NCI-H2227 (cell line): ENCODE measurements around the gene TMEM94.
"Not testable (repeated sequence)": the region's sequence is repeated elsewhere in the genome, so short reads cannot be mapped to it uniquely, and the experiment has no call there.

Source experiments
- DNase-seq: peaks from one replicate; lab custom pipeline; 2025; ENCODE audit not compliant: unreplicated experiment; lab: John Stamatoyannopoulos, UW

TMEM94 gene

GRCh38 chr17:75476271-75476671, 19.8 kb downstream of the TMEM94 start:
- DNase-seq = peak; percentile 27

- DNase-seq = no peak
Measured at GRCh38 chr17:75476752-75477489, 20.5 kb downstream of the TMEM94 start.

- DNase-seq = not testable (repeated sequence)
Measured at GRCh38 chr17:75477490-75477862, 21.0 kb downstream of the TMEM94 start.

- no peak for DNase-seq
Measured at GRCh38 chr17:75478508-75478907, 22.1 kb downstream of the TMEM94 start.

- DNase-seq = peak; percentile 30
Measured at GRCh38 chr17:75480281-75480680, 23.8 kb downstream of the TMEM94 start.

- DNase-seq = no peak
Measured at GRCh38 chr17:75481194-75482068, 25.0 kb downstream of the TMEM94 start.

- no peak for DNase-seq
Measured at GRCh38 chr17:75482098-75482942, 25.9 kb downstream of the TMEM94 start.

- no peak for DNase-seq
Measured at GRCh38 chr17:75485688-75486087, 29.3 kb downstream of the TMEM94 start.

- no peak for DNase-seq
Measured at GRCh38 chr17:75486151-75486550, 29.7 kb downstream of the TMEM94 start.

- no peak for DNase-seq
Measured at GRCh38 chr17:75486951-75487350, 30.5 kb downstream of the TMEM94 start.

- DNase-seq = no peak
Measured at GRCh38 chr17:75487351-75488070, 31.1 kb downstream of the TMEM94 start.

- DNase-seq = no peak
Measured at GRCh38 chr17:75488693-75489510, 32.5 kb downstream of the TMEM94 start.

- DNase-seq = no peak
Measured at GRCh38 chr17:75489511-75489955, 33.1 kb downstream of the TMEM94 start.

- no peak for DNase-seq
Measured at GRCh38 chr17:75490173-75490743, 33.8 kb downstream of the TMEM94 start.

- DNase-seq = no peak
Measured at GRCh38 chr17:75490953-75491649, 34.7 kb downstream of the TMEM94 start.

GRCh38 chr17:75491680-75492079, 35.2 kb downstream of the TMEM94 start:
- DNase-seq = no peak

- DNase-seq = no peak
Measured at GRCh38 chr17:75492555-75493168, 36.2 kb downstream of the TMEM94 start.

- DNase-seq = no peak
Measured at GRCh38 chr17:75493476-75494129, 37.2 kb downstream of the TMEM94 start.
